Measurements from ENCODE around the gene INA. TPM values are rescaled to one million over a fixed set of nuclear protein-coding genes. Genes with fewer than 3 reads are reported as not detected.

Gene INA
- total and polyA plus RNA-seq, 2 experiments from 2014 or later = 10.0 to 25.1 TPM

- no peak overlapping the region for H3K27ac ChIP-seq (ENCODE audit: low read depth)
- H3K4me1 ChIP-seq (ENCODE audit: insufficient read depth) = peaks cover 33% of the 10 kb centered on the region
- H3K4me2 ChIP-seq = no peak overlapping the region
- Mint-ChIP-seq H3K4me3 (no peak overlapping the region; the same call in 2 of the 3 replicates), H3K4me1 (peaks cover 29% of the 10 kb centered on the region), H3K36me3 (ENCODE audit: low read depth) (no peaks in the 10 kb centered on the region; the same call in 2 of the 3 replicates), H3K27me3 (ENCODE audit: insufficient read depth, low read depth, poor library complexity) (peaks cover 48% of the 10 kb centered on the region), H3K9me3 (no peaks in the 10 kb centered on the region; the same call in 2 of the 3 replicates), H3K27ac (no peak overlapping the region)
- ATAC-seq = no peak
- H3K36me3 ChIP-seq (ENCODE audit: insufficient read depth) = no peaks in the 10 kb centered on the region
- H3K27me3 ChIP-seq (ENCODE audit: insufficient read depth) = peaks cover 58% of the 10 kb centered on the region
- H3F3A ChIP-seq (replicated peaks; ENCODE audit: low read depth) = peaks cover 27% of the 10 kb centered on the region
- H3K4me3 ChIP-seq = no peak overlapping the region
- TF ChIP-seq POLR2AphosphoS5 (IDR thresholded peaks at IDR 0.05; ENCODE audit: low read depth) = no peak
- no peak for TF ChIP-seq CREB1 (CRISPR knock-in tag; IDR thresholded peaks at IDR 0.05; ENCODE audit: low read depth)
- no peak for TF ChIP-seq STAT1 (IDR thresholded peaks at IDR 0.05; ENCODE audit: unreplicated experiment)
- no peaks in the 10 kb centered on the region for H3K79me2 ChIP-seq (replicated peaks; ENCODE audit: insufficient read depth)
- H2AFZ ChIP-seq = no peak overlapping the region
- H3K9me2 ChIP-seq (ENCODE audit: insufficient read depth) = no peaks in the 10 kb centered on the region
- no peak for DNase-seq (ENCODE audit: low spot score)
- peaks cover 19% of the 10 kb centered on the region for H4K20me1 ChIP-seq (replicated peaks; ENCODE audit: insufficient read depth)
Measured at GRCh38 chr10:103280506-103280905, 3.6 kb downstream of the INA start.

DNA sequence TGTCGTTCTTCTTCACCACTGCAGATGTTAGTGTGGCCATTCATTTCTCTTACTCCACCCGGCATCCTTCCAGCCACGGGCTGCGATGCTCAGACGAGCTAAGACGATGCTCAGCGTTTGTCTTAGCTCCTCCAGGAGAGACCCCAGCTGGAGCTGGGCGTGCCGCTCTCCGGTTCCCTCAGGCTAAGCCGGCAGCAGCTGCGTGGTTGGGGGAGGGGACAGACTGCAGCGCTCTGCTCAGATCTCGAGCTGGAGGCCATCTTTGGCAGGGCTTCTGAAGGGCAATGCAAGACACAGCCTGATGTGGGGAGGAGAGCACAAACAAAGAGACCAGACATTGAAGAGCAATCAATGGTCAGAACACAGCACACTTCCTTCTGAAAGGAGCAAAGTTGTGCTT, 4.8 kb downstream of the INA start:
- H3K4me3 Mint-ChIP-seq = peak overlapping the region; percentile 65
- peak; percentile 97 for DNase-seq (ENCODE audit: low spot score)
- H3K79me2 ChIP-seq (replicated peaks; ENCODE audit: insufficient read depth) = no peaks in the 10 kb centered on the region
- TF ChIP-seq CTCF (conservative IDR thresholded peaks at IDR 0.05; ENCODE audit: low read depth in 2 of 2) (no peak), ZNF114 (CRISPR knock-in tag; IDR thresholded peaks at IDR 0.05) (no peak), STAT1 (IDR thresholded peaks at IDR 0.05; ENCODE audit: unreplicated experiment) (no peak), EZH2phosphoT487 (IDR thresholded peaks at IDR 0.05; ENCODE audit: unreplicated experiment) (no peak), ZNF462 (CRISPR knock-in tag; IDR thresholded peaks at IDR 0.05) (peak; percentile 79), ETS1 (IDR thresholded peaks at IDR 0.05) (no peak), ZNF331 (CRISPR knock-in tag; IDR thresholded peaks at IDR 0.05; ENCODE audit: low read depth) (no peak), POLR2AphosphoS5 (IDR thresholded peaks at IDR 0.05; ENCODE audit: low read depth) (peak; percentile 53), CREB1 (CRISPR knock-in tag; IDR thresholded peaks at IDR 0.05; ENCODE audit: low read depth) (peak; percentile 24; the same call in 1 of the 2 replicates), JUNB (IDR thresholded peaks at IDR 0.05; ENCODE audit: unreplicated experiment) (no peak), NANOG (IDR thresholded peaks at IDR 0.05; ENCODE audit: borderline replicate concordance) (no peak)

More for the DNA sequence above, 4.8 kb downstream of the INA start:
- H3K9me2 ChIP-seq (ENCODE audit: insufficient read depth) = no peaks in the 10 kb centered on the region
- H4K20me1 ChIP-seq (replicated peaks; ENCODE audit: insufficient read depth) = peaks cover 19% of the 10 kb centered on the region
- H3K4me1 ChIP-seq (ENCODE audit: insufficient read depth) = peaks cover 28% of the 10 kb centered on the region
- Mint-ChIP-seq H3K27me3 (ENCODE audit: insufficient read depth, low read depth, poor library complexity) (peaks cover 35% of the 10 kb centered on the region), H3K27ac (peak overlapping the region; percentile 54; the same call in 1 of the 2 replicates), H3K4me1 (peaks cover 25% of the 10 kb centered on the region), H3K36me3 (ENCODE audit: low read depth) (no peaks in the 10 kb centered on the region; the same call in 2 of the 3 replicates), H3K9me3 (no peaks in the 10 kb centered on the region; the same call in 2 of the 3 replicates)
- peak overlapping the region; percentile 61 for H3K4me2 ChIP-seq
- peak overlapping the region; percentile 61; the same call in 1 of the 2 replicates for H2AFZ ChIP-seq
- H3K4me3 ChIP-seq = peak overlapping the region; percentile 32
- peaks cover 45% of the 10 kb centered on the region for H3K27me3 ChIP-seq (ENCODE audit: insufficient read depth)
- no peaks in the 10 kb centered on the region for H3K36me3 ChIP-seq (ENCODE audit: insufficient read depth)
- peaks cover 24% of the 10 kb centered on the region for H3F3A ChIP-seq (replicated peaks; ENCODE audit: low read depth)
- peak; percentile 79 for ATAC-seq
- 0 out of 2 replicates have a peak overlapping the region, but pooled peaks have one; percentile 41 for H3K27ac ChIP-seq (ENCODE audit: low read depth)
